ENCODE measurements around the gene ALDH4A1. TPM values are rescaled to one million over a fixed set of nuclear protein-coding genes. Genes with fewer than 3 reads are reported as not detected.

ALDH4A1 gene
- total and polyA plus RNA-seq, 4 donors: 162 to 424 (median 244) TPM

GRCh38 chr1:18901147-18901951 lies 1.0 kb downstream of the ALDH4A1 start (continued):
- TF ChIP-seq ZBTB33 (IDR thresholded peaks at IDR 0.05) (peak; percentile 34), SP1 (IDR thresholded peaks at IDR 0.05) (peak; percentile 79), RAD21 (IDR thresholded peaks at IDR 0.05) (peak in 1 of 2 donors; percentile 36), HNF4G (IDR thresholded peaks at IDR 0.05) (peak; percentile 28), YY1 (IDR thresholded peaks at IDR 0.05) (peak; percentile 87)

GRCh38 chr1:18900303-18900841 lies 2.0 kb downstream of the ALDH4A1 start:
- H3K9me3 ChIP-seq (ENCODE audit: control insufficient read depth in 4 of 4, low read length in 3 of 4): no peaks in the 10 kb centered on the region
- H3K9ac ChIP-seq (ENCODE audit: low read depth in 1 of 2, low read length in 2 of 2): peak overlapping the region in 1 of 2 donors; percentile 24
- no peaks in the 10 kb centered on the region for H3K27me3 ChIP-seq (ENCODE audit: control insufficient read depth in 4 of 4, insufficient read depth in 4 of 4, low read length in 3 of 4)
- 29% methylated on average over 10 of the region's 10 CpGs for WGBS
- peak overlapping the region; percentile 66 to 94 (median 88) for H3K4me3 ChIP-seq (ENCODE audit: low read depth in 1 of 3, low read length in 3 of 3)
- DNase-seq (ENCODE audit: low spot score): peak; percentile 41
- H3K4me1 ChIP-seq (ENCODE audit: control insufficient read depth in 4 of 4, insufficient read depth in 4 of 4, low read length in 3 of 4): peaks cover 17 to 61% (median 45%) of the 10 kb centered on the region in 4 donors
- H3K27ac ChIP-seq (ENCODE audit: low read depth in 1 of 2, low read length in 2 of 2): peak overlapping the region; percentile 85 to 94
- TF ChIP-seq FOXA2 (IDR thresholded peaks at IDR 0.05) (peak; percentile 23), NR2F2 (IDR thresholded peaks at IDR 0.05) (peak; percentile 28), FOXA1 (IDR thresholded peaks at IDR 0.05) (peak; percentile 7), MAX (IDR thresholded peaks at IDR 0.05) (peak; percentile 45), RXRA (IDR thresholded peaks at IDR 0.05) (peak; percentile 95 to 97), CTCF (IDR thresholded peaks at IDR 0.05; ENCODE audit: low read depth, low read length, missing input control) (no peak), GABPA (IDR thresholded peaks at IDR 0.05 in 1 of 2, conservative IDR thresholded peaks at IDR 0.05 in 1 of 2) (peak in 1 of 2 donors; percentile 40), HNF4A (conservative IDR thresholded peaks at IDR 0.05) (peak; percentile 81 to 87), ZBTB33 (IDR thresholded peaks at IDR 0.05) (peak; percentile 76), REST (IDR thresholded peaks at IDR 0.05) (no peak), JUND (IDR thresholded peaks at IDR 0.05) (peak in 1 of 2 donors; percentile 44), RAD21 (IDR thresholded peaks at IDR 0.05) (no peak), YY1 (IDR thresholded peaks at IDR 0.05) (peak; percentile 60), ATF3 (IDR thresholded peaks at IDR 0.05) (peak; percentile 24), SP1 (IDR thresholded peaks at IDR 0.05) (peak; percentile 91)
- peaks cover under 1 to 11% (median 7%) of the 10 kb centered on the region in 4 donors for H3K36me3 ChIP-seq (ENCODE audit: control insufficient read depth in 4 of 4, insufficient read depth in 3 of 4, low read depth in 1 of 4, low read length in 3 of 4)

All from liver (tissue), 9 donors.